DND-41 (cell line): ENCODE measurements around the gene CERS2.

Experiments used
- CTCF ChIP-seq: IDR thresholded peaks from 2 replicates; pipeline ENCODE4 v1.5.1; 2012; ENCODE audit warnings: borderline replicate concordance, low read length, moderate library complexity, mild to moderate bottlenecking; ENCODE audit not compliant: poor library complexity, severe bottlenecking; ENCODE audit errors: extremely low read depth
- EZH2 ChIP-seq: IDR thresholded peaks from 3 replicates; pipeline ENCODE4 v1.6.1; 2012; ENCODE audit warnings: borderline replicate concordance, low read depth, mild to moderate bottlenecking, moderate library complexity, low read length, inconsistent platforms; ENCODE audit not compliant: severe bottlenecking

- no peak for TF ChIP-seq CTCF
- no peak for TF ChIP-seq EZH2
Measured at GRCh38 chr1:150969626-150970025, 5.0 kb downstream of the CERS2 start.
